Middle frontal gyrus (tissue), 1 donor: ENCODE results near the gene MORN5.

Experiments used
- DNase-seq: peaks from one replicate; pipeline ENCODE4 v3.0.0-alpha.2; 2015; ENCODE audit warnings: low spot score; ENCODE audit errors: extremely low spot score

The MORN5 gene

GRCh38 chr9:122190597-122191381 lies 31.1 kb downstream of the MORN5 start:
- DNase-seq, result no peak

- DNase-seq, result no peak
These were observed 31.9 kb downstream of the MORN5 start for GRCh38 chr9:122191584-122191983.

- DNase-seq, result no peak
These were observed 32.7 kb downstream of the MORN5 start for GRCh38 chr9:122192261-122192875.

DNA sequence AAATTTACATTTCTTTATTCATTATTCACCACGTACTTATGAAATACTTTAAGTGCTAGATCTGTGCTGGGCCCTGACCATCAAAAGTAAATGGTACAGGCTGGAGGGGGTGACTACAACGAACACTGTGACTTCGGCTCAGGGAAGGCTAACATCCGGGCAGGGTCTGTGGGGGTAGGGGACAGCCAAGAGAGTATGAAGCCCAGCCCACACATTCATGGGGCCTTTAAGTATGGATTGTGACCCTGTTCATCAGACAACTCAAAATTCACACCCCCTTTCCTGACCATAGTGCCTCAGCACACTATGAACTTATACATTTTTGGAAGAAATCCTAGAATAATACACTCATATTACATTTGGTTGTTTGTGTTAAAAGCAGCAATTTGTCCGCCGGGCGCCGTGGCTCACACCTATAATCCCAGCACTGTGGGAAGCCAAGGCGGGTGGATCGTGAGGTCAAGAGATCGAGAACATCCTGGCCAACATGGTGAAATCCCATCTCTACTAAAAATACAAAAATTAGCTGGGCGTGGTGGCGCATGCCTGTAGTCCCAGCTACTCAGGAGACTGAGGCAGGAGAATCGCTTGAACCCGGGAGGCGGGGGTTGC lies 33.3 kb downstream of the MORN5 start:
- DNase-seq, result no peak

DNA sequence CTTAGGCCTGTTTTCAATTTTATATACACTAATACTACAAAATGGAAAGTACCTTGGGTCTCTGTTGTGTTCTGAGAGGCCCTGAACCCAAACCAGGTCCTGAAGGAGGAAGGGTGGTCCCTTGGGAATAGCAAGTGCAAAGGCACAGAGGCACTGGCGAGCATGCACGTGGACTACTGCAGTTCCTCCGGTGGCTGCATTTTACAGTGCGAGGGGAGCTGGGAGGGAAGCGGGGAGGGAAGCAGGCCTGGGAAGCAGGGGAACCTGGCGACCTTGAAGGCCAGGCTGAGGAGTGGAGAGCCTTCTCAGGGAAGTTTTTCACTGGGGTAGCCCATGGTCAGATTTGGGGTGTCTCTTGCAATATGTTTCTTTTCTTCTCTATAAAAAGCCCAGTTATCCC lies 33.9 kb downstream of the MORN5 start:
- DNase-seq, result no peak

DNA sequence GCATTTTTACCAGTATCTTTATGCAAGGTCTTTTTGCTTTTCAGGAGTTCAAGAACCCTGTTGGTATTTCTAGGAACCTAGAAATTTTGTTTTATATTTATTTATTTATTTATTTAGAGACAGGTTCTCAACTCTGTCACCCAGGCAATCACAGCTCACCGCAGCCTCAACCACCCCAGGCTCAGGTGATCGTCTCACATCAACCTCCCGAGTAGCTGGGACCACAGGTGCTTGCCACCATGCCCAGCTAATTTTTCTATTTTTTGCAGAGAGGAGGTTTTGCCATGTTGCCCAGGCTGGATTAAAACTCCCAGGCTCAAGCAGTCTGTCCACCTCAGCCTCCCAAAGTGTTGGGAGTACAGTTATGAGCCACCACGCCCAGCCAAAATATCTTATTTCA lies 36.2 kb downstream of the MORN5 start:
- DNase-seq, result no peak

DNA sequence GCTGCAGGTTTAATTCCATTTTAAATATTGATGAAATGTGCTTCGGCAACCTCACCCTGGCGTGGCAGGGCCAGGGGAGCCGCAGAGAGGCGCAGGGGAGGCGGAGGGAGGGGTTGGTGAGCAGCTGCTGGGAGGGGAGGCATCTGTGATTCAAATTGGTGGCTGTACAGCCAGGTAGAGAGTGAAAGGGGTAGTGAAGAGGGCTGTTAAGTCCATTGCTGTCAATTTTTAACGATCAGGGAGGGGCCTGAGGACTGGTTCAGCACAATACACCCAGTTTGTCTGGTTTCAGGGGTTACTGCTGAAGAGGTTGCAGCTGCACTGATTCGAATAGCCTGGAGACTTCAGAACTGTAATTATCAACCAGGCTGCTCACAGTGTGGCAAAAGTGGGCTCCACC lies 37.7 kb downstream of the MORN5 start:
- no peak for DNase-seq

GRCh38 chr9:122197882-122198281 lies 38.2 kb downstream of the MORN5 start:
- no peak for DNase-seq

- no peak for DNase-seq
These were observed 41.4 kb downstream of the MORN5 start for GRCh38 chr9:122200960-122201595.

- no peak for DNase-seq
These were observed 41.9 kb downstream of the MORN5 start for GRCh38 chr9:122201641-122202040.

GRCh38 chr9:122202111-122202510 lies 42.4 kb downstream of the MORN5 start:
- no peak for DNase-seq

DNA sequence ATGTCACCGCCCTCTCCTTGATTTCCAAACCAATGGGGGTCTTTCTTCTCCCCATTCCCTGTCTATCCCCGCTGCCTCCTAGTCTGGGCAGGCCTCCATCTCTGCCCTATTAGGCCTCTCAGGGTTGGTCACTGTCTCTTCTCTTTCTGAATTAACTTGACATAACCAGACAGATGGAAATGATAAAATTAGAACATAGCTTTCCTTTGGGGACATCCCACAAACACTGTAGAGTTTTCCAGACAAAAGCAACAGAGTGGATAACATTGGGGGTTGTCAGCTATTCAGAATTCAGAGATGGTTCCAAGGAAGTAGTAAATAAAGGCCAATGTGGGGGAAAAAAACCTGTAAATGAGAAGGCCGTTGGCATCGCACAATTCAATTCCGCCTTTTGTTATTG lies 44.3 kb downstream of the MORN5 start:
- DNase-seq, result no peak

GRCh38 chr9:122204491-122204890 lies 44.8 kb downstream of the MORN5 start:
- no peak for DNase-seq

DNA sequence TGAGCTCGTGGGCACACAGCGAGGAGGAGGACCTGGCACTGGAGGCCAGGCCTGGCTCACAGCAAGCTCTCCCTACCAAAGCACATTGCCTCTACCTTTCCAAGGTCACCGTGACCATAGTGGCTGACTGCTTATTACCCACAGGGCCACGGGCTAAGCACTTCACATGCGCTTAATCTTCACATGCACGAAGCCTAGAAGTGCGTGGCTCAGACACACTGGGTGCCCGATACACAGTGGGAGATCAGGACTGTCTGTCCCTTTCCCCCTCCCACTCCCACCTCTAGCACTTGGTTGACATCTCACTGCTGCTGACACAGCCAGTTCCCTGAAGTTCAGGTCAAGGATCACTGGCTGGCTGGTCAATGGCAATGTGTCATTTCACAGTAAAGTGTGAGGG lies 45.5 kb downstream of the MORN5 start:
- DNase-seq, result no peak

DNA sequence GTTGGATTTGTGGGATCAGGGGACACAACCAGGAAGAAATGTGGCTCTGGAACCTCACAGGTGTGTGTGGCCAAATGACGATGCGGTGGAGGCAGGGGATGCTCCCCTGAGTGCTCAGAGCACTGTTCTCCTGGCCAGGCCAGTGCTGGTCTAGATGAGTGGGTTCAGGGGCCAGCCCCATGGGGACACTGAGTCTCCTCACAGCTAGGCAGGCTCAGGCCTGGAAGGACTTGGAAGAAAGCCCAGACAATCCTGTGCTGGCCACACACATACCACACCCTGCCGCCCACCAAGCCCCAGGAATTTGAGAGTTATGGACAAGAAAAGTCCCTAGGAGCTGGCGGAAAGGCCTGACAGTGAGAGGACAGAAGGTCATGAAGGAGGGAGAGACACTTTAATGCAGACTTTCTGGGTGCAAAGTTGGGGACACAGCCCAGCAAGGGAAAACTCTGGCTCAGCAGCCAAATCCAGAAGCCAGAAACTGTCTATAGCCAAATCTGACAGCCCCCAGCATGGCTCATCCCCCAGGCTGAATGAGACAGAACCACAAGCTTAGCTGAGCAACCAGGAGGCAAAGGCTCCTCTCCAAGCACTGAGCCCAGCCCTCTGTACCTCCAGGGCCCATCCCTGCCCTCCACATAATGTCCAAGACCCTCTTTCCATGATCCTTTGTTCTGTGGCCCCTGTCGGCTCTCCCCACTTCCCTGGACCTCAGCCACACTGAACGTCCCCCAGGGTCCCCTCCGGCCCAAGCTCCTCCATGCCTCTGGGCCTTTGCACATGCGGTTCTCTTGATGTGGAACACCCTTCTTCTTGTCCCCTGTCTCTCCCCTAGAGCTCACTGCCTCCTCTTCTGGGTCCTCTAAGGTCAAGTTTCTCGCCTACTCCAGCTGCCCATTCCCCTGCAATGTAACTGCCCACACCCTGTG lies 46.7 kb downstream of the MORN5 start:
- DNase-seq, result no peak

- no peak for DNase-seq
These were observed 47.4 kb downstream of the MORN5 start for GRCh38 chr9:122207096-122207495.

DNA sequence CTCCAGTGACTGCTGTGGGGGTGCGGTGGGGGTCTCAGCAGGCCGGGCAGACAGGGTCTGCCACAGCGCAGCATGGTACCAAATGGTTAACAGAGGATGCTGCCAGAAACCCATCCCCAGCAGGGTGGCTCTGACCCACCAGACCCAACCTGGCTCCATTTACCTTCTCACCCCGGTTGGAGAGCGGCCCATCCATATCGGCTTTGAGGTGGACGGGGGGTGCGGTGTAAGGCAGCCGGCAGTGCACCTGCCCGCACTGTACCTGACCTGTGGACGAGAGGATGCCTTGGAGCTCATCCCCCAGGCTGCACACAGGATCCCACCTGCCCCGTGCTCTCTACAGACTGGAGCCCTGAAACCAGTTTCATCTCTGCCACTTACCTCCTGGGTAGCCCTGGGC lies 49.7 kb downstream of the MORN5 start:
- no peak for DNase-seq

DNA sequence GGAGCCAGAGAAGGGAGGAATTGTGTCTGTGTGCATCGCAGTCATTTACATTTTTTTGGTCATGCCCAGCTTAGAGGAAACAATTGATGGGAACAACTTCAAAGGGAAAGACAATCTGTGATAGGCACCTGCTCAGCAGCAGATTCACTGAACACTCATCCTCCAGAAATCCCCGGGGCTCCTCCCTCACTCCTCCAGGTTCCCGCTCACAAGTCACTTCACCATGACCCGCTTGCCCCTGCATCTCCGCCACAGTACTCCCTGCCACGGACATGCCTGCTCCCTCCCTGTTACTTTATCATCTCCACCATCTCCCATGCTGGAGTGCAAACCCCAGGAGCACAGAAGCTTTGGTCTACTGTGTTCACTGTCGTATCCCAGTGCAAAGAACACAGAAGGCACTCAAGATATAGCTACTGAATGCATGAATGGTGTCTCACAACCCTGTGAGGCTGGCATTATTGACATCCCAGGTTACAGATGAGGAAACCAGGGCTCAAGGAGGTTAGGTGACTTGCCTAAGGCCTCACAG lies 52.8 kb downstream of the MORN5 start:
- DNase-seq, result no peak

GRCh38 chr9:122213102-122213588 lies 53.4 kb downstream of the MORN5 start:
- no peak for DNase-seq

DNA sequence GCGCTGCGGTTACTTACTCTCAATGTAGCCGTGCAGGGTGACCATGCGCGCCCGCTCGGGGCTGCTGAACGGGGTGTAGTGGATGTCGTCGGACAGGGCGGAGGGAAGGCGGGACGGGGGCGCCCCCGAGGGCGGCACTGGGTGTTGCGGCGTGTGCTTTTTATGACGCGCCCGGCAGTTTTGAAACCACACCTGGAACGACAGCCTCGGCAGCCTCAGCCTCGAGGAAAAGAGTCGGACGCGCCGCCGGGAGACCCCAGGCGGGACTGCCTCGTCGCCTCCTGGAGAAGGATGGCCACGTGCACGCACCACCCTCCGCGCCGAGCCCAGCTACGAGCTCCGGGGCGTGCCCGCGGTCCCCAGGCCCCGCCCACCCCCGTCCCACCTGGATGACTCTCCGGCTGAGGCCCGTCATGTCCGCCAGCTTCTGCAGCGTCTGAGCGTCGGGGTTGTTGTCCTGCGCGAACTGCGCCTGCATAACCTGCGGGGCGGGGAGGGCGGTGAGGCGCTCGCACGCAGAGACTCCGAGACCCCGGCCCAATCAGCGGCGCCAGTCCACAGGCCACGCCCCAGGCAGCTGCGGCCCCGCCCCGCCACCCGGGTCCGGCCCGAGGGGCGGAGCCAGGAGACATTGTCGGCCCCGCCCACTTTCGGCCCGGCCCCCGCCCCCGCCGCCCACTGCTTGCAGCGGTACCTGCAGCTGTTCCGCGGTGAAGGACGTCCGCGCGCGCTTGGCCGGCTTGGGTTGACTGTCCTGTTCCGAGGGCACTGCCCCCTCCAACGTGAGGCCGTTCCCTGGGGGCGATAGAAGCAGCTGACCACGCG lies 54.1 kb downstream of the MORN5 start:
- no peak for DNase-seq
